Effector CD4-positive, alpha-beta T cell (primary cell): ENCODE results near the gene C3orf80. TPM values are rescaled to one million over a fixed set of nuclear protein-coding genes. Genes with fewer than 3 reads are reported as not detected.
"Not testable (repeated sequence)": the region's sequence is repeated elsewhere in the genome, so short reads cannot be mapped to it uniquely, and the experiment has no call there.

Source experiments
- DNase-seq: peaks from one replicate; pipeline ENCODE4 v3.0.0-alpha.2; 2020
- total RNA-seq: gene quantifications from one replicate; lab custom pipeline; 2026; lab: John Stamatoyannopoulos, UW

C3orf80 gene
- total RNA-seq: not detected

GRCh38 chr3:160225176-160226025, at the start of gene C3orf80:
Gene C3orf80 (plus strand): TSS chr3:160225422. CDS start chr3:160225636, 214 bp downstream.
- no peak for DNase-seq

GRCh38 chr3:160176923-160177322, 48.3 kb upstream of the C3orf80 start:
- no peak for DNase-seq

- DNase-seq: not testable (repeated sequence)
Observed at GRCh38 chr3:160178661-160179060, 46.6 kb upstream of the C3orf80 start.

- DNase-seq: not testable (repeated sequence)
Observed at GRCh38 chr3:160179403-160179802, 45.8 kb upstream of the C3orf80 start.

- no peak for DNase-seq
Observed at GRCh38 chr3:160179906-160180305, 45.3 kb upstream of the C3orf80 start.

- DNase-seq: no peak
Observed at GRCh38 chr3:160180581-160181216, 44.5 kb upstream of the C3orf80 start.

- no peak for DNase-seq
Observed at GRCh38 chr3:160183345-160184076, 41.7 kb upstream of the C3orf80 start.

GRCh38 chr3:160184655-160185054, 40.6 kb upstream of the C3orf80 start:
- DNase-seq: no peak

- DNase-seq: no peak
Observed at GRCh38 chr3:160185751-160186150, 39.5 kb upstream of the C3orf80 start.

GRCh38 chr3:160187288-160187687, 37.9 kb upstream of the C3orf80 start:
- DNase-seq: no peak

- no peak for DNase-seq
Observed at GRCh38 chr3:160192310-160193029, 32.8 kb upstream of the C3orf80 start.

GRCh38 chr3:160193644-160194192, 31.5 kb upstream of the C3orf80 start:
- no peak for DNase-seq

GRCh38 chr3:160194438-160194837, 30.8 kb upstream of the C3orf80 start:
- no peak for DNase-seq

- no peak for DNase-seq
Observed at GRCh38 chr3:160195106-160195505, 30.1 kb upstream of the C3orf80 start.

- no peak for DNase-seq
Observed at GRCh38 chr3:160196511-160197104, 28.6 kb upstream of the C3orf80 start.

- no peak for DNase-seq
Observed at GRCh38 chr3:160199108-160199507, 26.1 kb upstream of the C3orf80 start.

- DNase-seq: no peak
Observed at GRCh38 chr3:160200353-160200752, 24.9 kb upstream of the C3orf80 start.

GRCh38 chr3:160204396-160205011, 20.7 kb upstream of the C3orf80 start:
- not testable (repeated sequence) for DNase-seq

GRCh38 chr3:160205606-160206005, 19.6 kb upstream of the C3orf80 start:
- DNase-seq: no peak

GRCh38 chr3:160210341-160210740, 14.9 kb upstream of the C3orf80 start:
- DNase-seq: no peak

GRCh38 chr3:160210799-160211221, 14.4 kb upstream of the C3orf80 start:
- DNase-seq: no peak
